IMR-90 (cell line): Measurements from ENCODE around the gene SLC29A3. TPM values are rescaled to one million over a fixed set of nuclear protein-coding genes. Genes with fewer than 3 reads are reported as not detected.

Experiments
- ATAC-seq: fragments of 200-7000 bp; cut with Tn5 transposase; 2 replicates; pipeline ENCODE4 v1.9.1; 2020; ENCODE audit warnings: low read depth, mild to moderate bottlenecking, moderate library complexity
- Bru-seq: library from RNA; stranded (reverse); fragments of 400-500 nt; gene quantifications from one replicate; lab custom pipeline; 2021; lab: Mats Ljungman, UMichigan
- BruChase-seq, 2 experiments: library from RNA; stranded (reverse); fragments of 400-500 nt; gene quantifications; one replicate each; lab custom pipeline; 2021; lab: Mats Ljungman, UMichigan
- BruUV-seq: library from RNA; stranded (reverse); fragments of 400-500 nt; replicated peaks from 2 replicates; lab custom pipeline; 2021; lab: Mats Ljungman, UMichigan
- CTCF ChIA-PET: fragments of 300-600 bp; formaldehyde crosslinking; extraction: SDS; loops from one replicate; lab custom pipeline; 2021; ENCODE audit warnings: antibody characterized with exemption; lab: Yijun Ruan, JAX
- POLR2A ChIA-PET: fragments of 300-600 bp; sonication (Branson Sonifier 250); formaldehyde crosslinking; loops from one replicate; lab custom pipeline; 2022; ENCODE audit warnings: antibody characterized with exemption; ENCODE audit not compliant: unreplicated experiment; lab: Charles Lee
- DNase-seq: peaks from one replicate; pipeline ENCODE4 v3.0.0; 2013
- H2AFZ ChIP-seq: replicated peaks from 2 replicates; pipeline ENCODE3; 2013; ENCODE audit warnings: low read length, mild to moderate bottlenecking; ENCODE audit not compliant: poor library complexity
- H2AK5ac ChIP-seq: 2 replicates; pipeline ENCODE4 v1.6.1; 2013; ENCODE audit warnings: low read depth, low read length, inconsistent platforms
- H2AK9ac ChIP-seq: replicated peaks from 2 replicates; pipeline ENCODE3; 2013; ENCODE audit warnings: mild to moderate bottlenecking, low read depth, low read length, moderate library complexity; ENCODE audit not compliant: poor library complexity
- H2BK120ac ChIP-seq: 2 replicates; pipeline ENCODE4 v1.6.1; 2013; ENCODE audit warnings: low read depth, low read length, inconsistent platforms
- H2BK15ac ChIP-seq: 3 replicates; pipeline ENCODE4 v1.6.1; 2013; ENCODE audit warnings: low read depth, low read length, inconsistent platforms
- H2BK20ac ChIP-seq: 2 replicates; pipeline ENCODE4 v1.6.1; 2013; ENCODE audit warnings: low read depth, mild to moderate bottlenecking, inconsistent platforms, low read length, moderate library complexity
- H2BK5ac ChIP-seq: 2 replicates; pipeline ENCODE4 v1.6.1; 2013; ENCODE audit warnings: mild to moderate bottlenecking, low read depth, low read length, inconsistent platforms; ENCODE audit not compliant: poor library complexity, severe bottlenecking
- H3K14ac ChIP-seq: replicated peaks from 2 replicates; pipeline ENCODE4 v1.6.1; 2013; ENCODE audit warnings: low read depth, low read length, inconsistent platforms
- H3K18ac ChIP-seq: 2 replicates; pipeline ENCODE4 v1.6.1; 2013; ENCODE audit warnings: low read depth, low read length, control low read depth
- H3K23ac ChIP-seq: 2 replicates; pipeline ENCODE4 v1.6.1; 2013; ENCODE audit warnings: low read depth, low read length, inconsistent platforms
- H3K27ac ChIP-seq: 2 replicates; pipeline ENCODE4 v1.5.1; 2013; ENCODE audit warnings: mild to moderate bottlenecking, control low read depth, low read length; ENCODE audit not compliant: insufficient read depth
- H3K27me3 ChIP-seq: 2 replicates; pipeline ENCODE4 v1.6.1; 2013; ENCODE audit warnings: low read length; ENCODE audit not compliant: control insufficient read depth, insufficient read depth
- H3K36me3 ChIP-seq: 2 replicates; pipeline ENCODE4 v1.6.1; 2013; ENCODE audit warnings: low read length, mixed read lengths; ENCODE audit not compliant: control insufficient read depth, insufficient read depth
- H3K4ac ChIP-seq: 2 replicates; pipeline ENCODE4 v1.6.1; 2013; ENCODE audit warnings: low read depth, low read length, inconsistent platforms
- H3K4me1 ChIP-seq: 2 replicates; pipeline ENCODE4 v1.6.1; 2013; ENCODE audit warnings: low read length, mixed read lengths; ENCODE audit not compliant: control insufficient read depth, insufficient read depth
- H3K4me2 ChIP-seq: 2 replicates; pipeline ENCODE4 v1.6.1; 2013; ENCODE audit warnings: low read depth, mild to moderate bottlenecking, control low read depth, low read length, moderate library complexity
- H3K4me3 ChIP-seq: 2 replicates; pipeline ENCODE4 v1.5.1; 2013; ENCODE audit warnings: low read depth, mild to moderate bottlenecking, control low read depth, low read length, moderate library complexity; ENCODE audit not compliant: insufficient read depth
- H3K56ac ChIP-seq: 2 replicates; pipeline ENCODE4 v1.6.1; 2013; ENCODE audit warnings: low read length, inconsistent platforms; ENCODE audit not compliant: insufficient read depth; ENCODE audit errors: extremely low read depth
- H3K79me1 ChIP-seq, 2 experiments: 2 replicates each; pipeline ENCODE4 v1.6.1; 2013; ENCODE audit warnings: low read length in 2 of 2, inconsistent platforms in 1 of 2, low read depth in 1 of 2
- H3K9ac ChIP-seq: 2 replicates; pipeline ENCODE4 v1.6.1; 2013; ENCODE audit warnings: low read depth, low read length, control low read depth
- H3K9me1 ChIP-seq: 2 replicates; pipeline ENCODE4 v1.6.1; 2013; ENCODE audit warnings: low read length, inconsistent platforms; ENCODE audit not compliant: insufficient read depth
- H3K9me3 ChIP-seq: 2 replicates; pipeline ENCODE4 v1.6.1; 2013; ENCODE audit warnings: low read length; ENCODE audit not compliant: control insufficient read depth, insufficient read depth
- H4K20me1 ChIP-seq: 2 replicates; pipeline ENCODE4 v1.6.1; 2013; ENCODE audit warnings: low read length, inconsistent platforms; ENCODE audit not compliant: insufficient read depth
- H4K5ac ChIP-seq: 2 replicates; pipeline ENCODE4 v1.6.1; 2013; ENCODE audit warnings: mild to moderate bottlenecking, low read depth, low read length, control low read depth
- H4K8ac ChIP-seq, 2 experiments: 2 replicates each; pipeline ENCODE4 v1.6.1; 2013; ENCODE audit warnings: low read depth in 2 of 2, low read length in 2 of 2, control low read depth in 1 of 2, inconsistent platforms in 1 of 2
- H4K91ac ChIP-seq: 2 replicates; pipeline ENCODE4 v1.6.1; 2013; ENCODE audit warnings: low read depth, low read length, inconsistent platforms; ENCODE audit not compliant: insufficient read depth
- BHLHE40 ChIP-seq: fragments of 150-350 bp; IDR thresholded peaks from 2 replicates; pipeline ENCODE4 v1.6.1; 2016; ENCODE audit warnings: mild to moderate bottlenecking, low read depth, low read length
- CHD1 ChIP-seq: IDR thresholded peaks from 2 replicates; pipeline ENCODE4 v1.6.1; 2012; ENCODE audit warnings: low read depth, low read length, improper control_type of control experiment
- FOS ChIP-seq: fragments of 150-350 bp; IDR thresholded peaks from 2 replicates; pipeline ENCODE4 v1.6.1; 2016; ENCODE audit warnings: low read depth, low read length
- MAFK ChIP-seq: IDR thresholded peaks from 2 replicates; pipeline ENCODE4 v1.6.1; 2012; ENCODE audit warnings: low read depth, low read length, improper control_type of control experiment
- MAZ ChIP-seq: IDR thresholded peaks from 2 replicates; pipeline ENCODE4 v1.6.1; 2012; ENCODE audit warnings: low read depth, mild to moderate bottlenecking, low read length, improper control_type of control experiment, moderate library complexity, borderline replicate concordance
- MXI1 ChIP-seq: IDR thresholded peaks from 2 replicates; pipeline ENCODE4 v1.6.1; 2012; ENCODE audit warnings: low read depth, mild to moderate bottlenecking, low read length, moderate library complexity, borderline replicate concordance
- POLR2A ChIP-seq: IDR thresholded peaks from 2 replicates; pipeline ENCODE4 v1.6.1; 2012; ENCODE audit warnings: mild to moderate bottlenecking, low read depth, low read length
- RAD21 ChIP-seq: IDR thresholded peaks from 2 replicates; pipeline ENCODE4 v1.6.1; 2012; ENCODE audit warnings: low read length, improper control_type of control experiment
- RCOR1 ChIP-seq: IDR thresholded peaks from 2 replicates; pipeline ENCODE4 v1.6.1; 2012; ENCODE audit warnings: mild to moderate bottlenecking, low read length, improper control_type of control experiment; ENCODE audit not compliant: insufficient replicate concordance
- SMC3 ChIP-seq: fragments of 150-350 bp; IDR thresholded peaks from 2 replicates; pipeline ENCODE4 v1.6.1; 2016; ENCODE audit warnings: low read depth, mild to moderate bottlenecking, antibody characterized with exemption, low read length, moderate library complexity
- WGBS, 2 experiments: methylation state at CpG; one replicate each; pipeline versions ENCODE4 v1.1.5 to v1.1.7; 2013; ENCODE audit warnings: missing lambda C conversion rate in 2 of 2; ENCODE audit not compliant: insufficient read length in 1 of 2; ENCODE audit errors: extremely low coverage in 2 of 2; 5-methylcytosine and 5-hydroxymethylcytosine counted together
- dilution Hi-C: fragments of 300-500 bp; cut with HindIII; formaldehyde crosslinking; loops from one replicate; pipeline ENCODE4 v1.14.3; 2018; ENCODE audit warnings: low sequenced_read_pairs; ENCODE audit not compliant: unreplicated experiment
- in situ Hi-C: fragments of 300-500 bp; cut with MboI; formaldehyde crosslinking; loops from 3 replicates; pipeline ENCODE4 v1.14.3; 2019; ENCODE audit warnings: low sequenced_read_pairs, inconsistent platforms, mixed read lengths
- intact Hi-C: fragments of 100-400 bp; cut with micrococcal nuclease; formaldehyde crosslinking; loops from 2 replicates; pipeline ENCODE4 v1.10.0; 2022
- long read RNA-seq: library from polyadenylated mRNA; unstranded; transcript quantifications from one replicate; pipeline ENCODE4 v2.0.0, GENCODE V29; 2021; ENCODE audit not compliant: unreplicated experiment
- polyA plus RNA-seq, 3 experiments: library from polyadenylated mRNA; depleted of rRNA; stranded (reverse); fragments of >200 nt; gene quantifications; 2 replicates each; pipeline ENCODE4 v1.2.3, GENCODE V29; 2012; ENCODE audit warnings: low replicate concordance in 1 of 3
- total RNA-seq: library from RNA; depleted of rRNA; stranded (reverse); fragments of >200 nt; gene quantifications from 2 replicates; pipeline ENCODE4 v1.2.3, GENCODE V29; 2012; rRNA removed
- TF ChIP-seq, protein P1 (sequence below): fragments of 150-350 bp; IDR thresholded peaks from 2 replicates; pipeline ENCODE4 v1.6.1; 2016; ENCODE audit warnings: low read depth, mild to moderate bottlenecking, low read length, moderate library complexity, borderline replicate concordance
- TF ChIP-seq, protein P2 (sequence below): conservative IDR thresholded peaks from 2 replicates; pipeline ENCODE4 v1.5.1; 2012; ENCODE audit warnings: mild to moderate bottlenecking, low read depth, low read length, improper control_type of control experiment

SLC29A3 gene
- total RNA-seq (0.72 and 0.83 TPM in 2 replicates), polyA plus RNA-seq (2012; rRNA removed) (3.0 and 3.8 TPM in 2 replicates), Bru-seq, nascent RNA (percentile 41 among the genes with signal in this experiment), BruChase-seq, experiment 1, labeled RNA remaining after a 6-hour chase (percentile 41 among the genes with signal in this experiment), BruChase-seq, experiment 2, labeled RNA remaining after a 2-hour chase (percentile 40 among the genes with signal in this experiment)
- 0.79 and 3.2 TPM in 2 replicates for polyA plus RNA-seq (2012; cell fraction: cytosol; rRNA removed)
- polyA plus RNA-seq (2012; cell fraction: nucleus; rRNA removed; ENCODE audit: low replicate concordance) = 1.6 and 2.4 TPM in 2 replicates
- long read RNA-seq, partial matches to known transcripts = 0 of 9 reads
- long read RNA-seq, other reads (novel, unspliced or antisense) = 4 of 9 reads

DNA sequence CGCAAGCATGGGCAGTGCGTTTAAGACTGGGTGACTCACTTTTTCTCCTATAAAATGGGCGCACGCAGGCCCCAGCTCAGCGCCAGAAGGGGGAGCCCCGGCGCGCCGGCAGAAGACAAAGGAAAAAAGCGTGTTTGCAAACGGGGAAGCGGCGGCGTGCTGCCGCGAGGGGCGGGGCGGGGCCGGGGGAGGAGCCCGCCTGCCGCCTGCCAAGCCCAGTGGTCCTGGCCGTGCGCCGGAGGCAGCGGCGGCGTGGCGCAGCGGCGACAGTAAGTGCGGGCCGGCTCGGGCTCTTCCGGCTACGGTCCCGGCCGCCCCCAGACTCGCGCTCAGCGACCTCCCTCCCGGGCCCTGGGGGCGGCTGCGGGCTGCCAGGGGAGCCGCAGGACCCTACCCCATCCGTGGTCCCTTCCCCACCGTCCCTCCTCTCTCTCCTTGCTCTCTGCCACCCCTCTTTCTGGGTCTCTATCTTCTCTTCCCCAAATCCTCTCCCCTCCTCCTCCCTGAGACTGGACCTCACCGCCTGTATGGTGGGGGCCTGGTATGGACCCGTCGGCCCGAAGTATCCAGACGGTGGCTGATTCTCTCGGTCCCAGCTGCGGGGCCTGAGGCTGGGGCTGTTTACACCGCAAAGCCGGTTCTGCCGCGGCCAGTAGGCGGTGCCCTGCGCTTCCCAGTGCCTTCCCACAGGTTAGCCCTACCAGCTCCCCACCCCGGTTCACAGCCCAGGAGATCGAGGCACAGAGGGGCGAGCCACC is at the start of gene SLC29A3:
SLC29A3 (plus strand) TSS at position 218 of the 758 bp plus-strand sequence; CDS start at position 269, 51 bp downstream.
- DNase-seq = peak; percentile 70
- no TSS peak for BruUV-seq
- dilution Hi-C loops = no loop called here
- Histone ChIP-seq H2AK5ac (peak within 1 kb of the TSS; percentile 56; the same call in 1 of the 2 replicates), H2AK9ac (peak within 1 kb of the TSS; percentile 88), H4K20me1 (no peaks in the 10 kb centered on the region), H3K36me3 (peaks cover 3% of the 10 kb centered on the region; the same call in 1 of the 2 replicates), H3K4me1 (no peaks in the 10 kb centered on the region; the same call in 1 of the 2 replicates), H3K9ac (peak within 1 kb of the TSS; percentile 78), H4K91ac (no peak within 1 kb of the TSS; the same call in 1 of the 2 replicates), H3K4me3 (peak within 1 kb of the TSS; percentile 68), H2BK120ac (peak within 1 kb of the TSS; percentile 52; the same call in 1 of the 2 replicates), H3K23ac (no peak within 1 kb of the TSS), H3K27me3 (peaks cover 2% of the 10 kb centered on the region; the same call in 1 of the 2 replicates), H3K9me3 (no peaks in the 10 kb centered on the region), H2BK5ac (no peak within 1 kb of the TSS), H3K56ac (no peak within 1 kb of the TSS), H2AFZ (peak within 1 kb of the TSS; percentile 97), H2BK15ac (no peak within 1 kb of the TSS), H3K4me2 (peak within 1 kb of the TSS; percentile 77), H3K27ac (peak within 1 kb of the TSS; percentile 13; the same call in 1 of the 2 replicates), H3K9me1 (no peaks in the 10 kb centered on the region; the same call in 1 of the 2 replicates), H3K14ac (peak within 1 kb of the TSS; percentile 76; the same call in 1 of the 2 replicates), H3K79me1 (no peaks in the 10 kb centered on the region), H3K18ac (no peak within 1 kb of the TSS), H3K4ac (peak within 1 kb of the TSS; percentile 47; the same call in 1 of the 2 replicates), H4K5ac (peak within 1 kb of the TSS; percentile 6; the same call in 1 of the 2 replicates), H2BK20ac (no peak within 1 kb of the TSS), H4K8ac (peak within 1 kb of the TSS in 1 of 2 experiments; percentile 76; a peak in 1 of 4 replicates)
- POLR2A ChIA-PET = interaction anchor here (0.6 kb wide), 3 partner anchors 50 to 255 kb away, joined by 8 to 15 read pairs (median 12); no protein-coding TSS in a partner anchor
- peak; percentile 92 for ATAC-seq
- intact Hi-C loops = loop anchor here (1.0 to 10.0 kb wide), 5 partner anchors 58 to 726 kb away; no protein-coding TSS in a partner anchor
- CTCF ChIA-PET = interaction anchor here (0.6 to 2.1 kb wide), 9 partner anchors 12 to 397 kb away, joined by 3 to 11 read pairs (median 3); no protein-coding TSS in a partner anchor
- WGBS, 2 experiments = 1% methylated on average over 26 of the region's 62 CpGs; no CpG with 5 or more reads in 1 of the 2 experiments
- in situ Hi-C loops = loop anchor here (10.0 kb wide), 2 partner anchors 286 to 496 kb away; no protein-coding TSS in a partner anchor
- TF ChIP-seq MXI1 = peak; percentile 88
- TF ChIP-seq RAD21 = peak; percentile 64
- TF ChIP-seq, protein P1, sequence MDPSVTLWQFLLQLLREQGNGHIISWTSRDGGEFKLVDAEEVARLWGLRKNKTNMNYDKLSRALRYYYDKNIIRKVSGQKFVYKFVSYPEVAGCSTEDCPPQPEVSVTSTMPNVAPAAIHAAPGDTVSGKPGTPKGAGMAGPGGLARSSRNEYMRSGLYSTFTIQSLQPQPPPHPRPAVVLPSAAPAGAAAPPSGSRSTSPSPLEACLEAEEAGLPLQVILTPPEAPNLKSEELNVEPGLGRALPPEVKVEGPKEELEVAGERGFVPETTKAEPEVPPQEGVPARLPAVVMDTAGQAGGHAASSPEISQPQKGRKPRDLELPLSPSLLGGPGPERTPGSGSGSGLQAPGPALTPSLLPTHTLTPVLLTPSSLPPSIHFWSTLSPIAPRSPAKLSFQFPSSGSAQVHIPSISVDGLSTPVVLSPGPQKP = no peak
- peak; percentile 97 for TF ChIP-seq RCOR1
- TF ChIP-seq FOS = no peak
- TF ChIP-seq, protein P2, sequence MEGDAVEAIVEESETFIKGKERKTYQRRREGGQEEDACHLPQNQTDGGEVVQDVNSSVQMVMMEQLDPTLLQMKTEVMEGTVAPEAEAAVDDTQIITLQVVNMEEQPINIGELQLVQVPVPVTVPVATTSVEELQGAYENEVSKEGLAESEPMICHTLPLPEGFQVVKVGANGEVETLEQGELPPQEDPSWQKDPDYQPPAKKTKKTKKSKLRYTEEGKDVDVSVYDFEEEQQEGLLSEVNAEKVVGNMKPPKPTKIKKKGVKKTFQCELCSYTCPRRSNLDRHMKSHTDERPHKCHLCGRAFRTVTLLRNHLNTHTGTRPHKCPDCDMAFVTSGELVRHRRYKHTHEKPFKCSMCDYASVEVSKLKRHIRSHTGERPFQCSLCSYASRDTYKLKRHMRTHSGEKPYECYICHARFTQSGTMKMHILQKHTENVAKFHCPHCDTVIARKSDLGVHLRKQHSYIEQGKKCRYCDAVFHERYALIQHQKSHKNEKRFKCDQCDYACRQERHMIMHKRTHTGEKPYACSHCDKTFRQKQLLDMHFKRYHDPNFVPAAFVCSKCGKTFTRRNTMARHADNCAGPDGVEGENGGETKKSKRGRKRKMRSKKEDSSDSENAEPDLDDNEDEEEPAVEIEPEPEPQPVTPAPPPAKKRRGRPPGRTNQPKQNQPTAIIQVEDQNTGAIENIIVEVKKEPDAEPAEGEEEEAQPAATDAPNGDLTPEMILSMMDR = peak; percentile 69
- TF ChIP-seq POLR2A = no peak
- TF ChIP-seq SMC3 = peak; percentile 55
- TF ChIP-seq CHD1 = no peak
- peak; percentile 65; the same call in 1 of the 2 replicates for TF ChIP-seq MAZ
- TF ChIP-seq BHLHE40 = no peak
- TF ChIP-seq MAFK = no peak
